IPS-20b (cell line): ENCODE measurements around the gene NOTUM.

Experiments
- H3K27ac ChIP-seq: one replicate; pipeline ENCODE4 v1.5.1; 2013; ENCODE audit warnings: low read length
- H3K27me3 ChIP-seq: 2 replicates; pipeline ENCODE4 v1.6.1; 2013; ENCODE audit warnings: mild to moderate bottlenecking, low read length, inconsistent platforms; ENCODE audit not compliant: insufficient read depth
- H3K36me3 ChIP-seq: 2 replicates; pipeline ENCODE4 v1.6.1; 2013; ENCODE audit warnings: low read depth, mild to moderate bottlenecking, inconsistent platforms, low read length, moderate library complexity; ENCODE audit not compliant: insufficient read depth
- H3K4me1 ChIP-seq: 2 replicates; pipeline ENCODE4 v1.6.1; 2013; ENCODE audit warnings: mild to moderate bottlenecking, control low read depth, inconsistent platforms, low read length, moderate library complexity; ENCODE audit not compliant: insufficient read depth
- H3K4me3 ChIP-seq: 2 replicates; pipeline ENCODE4 v1.5.1; 2013; ENCODE audit warnings: mild to moderate bottlenecking, low read length, inconsistent platforms
- H3K9ac ChIP-seq: 2 replicates; pipeline ENCODE4 v1.6.1; 2013; ENCODE audit warnings: low read depth, mild to moderate bottlenecking, inconsistent platforms, low read length, moderate library complexity
- H3K9me3 ChIP-seq: 2 replicates; pipeline ENCODE4 v1.6.1; 2013; ENCODE audit warnings: mild to moderate bottlenecking, low read depth, low read length, inconsistent platforms; ENCODE audit not compliant: insufficient read depth

The NOTUM gene

DNA sequence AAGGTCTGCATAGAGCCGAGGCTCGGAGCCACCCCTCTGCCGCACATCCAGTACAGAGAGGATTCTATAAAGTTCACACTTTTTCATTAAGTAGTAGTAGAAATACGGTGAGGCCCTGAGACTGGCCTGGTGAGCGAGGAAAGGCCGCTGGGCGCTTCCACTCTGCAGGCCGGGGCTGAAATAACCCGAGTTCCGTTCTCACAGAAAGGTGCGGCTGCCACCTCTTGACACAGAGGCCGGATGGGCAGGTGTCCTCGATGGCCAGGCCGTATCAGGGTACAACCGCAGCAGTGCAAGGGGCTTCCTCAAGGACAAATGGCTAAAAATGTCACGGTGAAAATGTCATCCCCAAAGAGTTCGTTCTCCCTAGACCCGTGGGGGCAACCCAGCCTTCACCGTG, 49.0 kb downstream of the NOTUM start:
- H3K9ac ChIP-seq = no peak overlapping the region
- H3K9me3 ChIP-seq = no peaks in the 10 kb centered on the region
- H3K36me3 ChIP-seq = peaks cover 36% of the 10 kb centered on the region
- H3K4me1 ChIP-seq = peaks cover 3% of the 10 kb centered on the region; the same call in 1 of the 2 replicates
- peak overlapping the region; percentile 56; the same call in 1 of the 2 replicates for H3K4me3 ChIP-seq
- H3K27me3 ChIP-seq = peaks cover 6% of the 10 kb centered on the region; the same call in 1 of the 2 replicates
- H3K27ac ChIP-seq = no peak overlapping the region

DNA sequence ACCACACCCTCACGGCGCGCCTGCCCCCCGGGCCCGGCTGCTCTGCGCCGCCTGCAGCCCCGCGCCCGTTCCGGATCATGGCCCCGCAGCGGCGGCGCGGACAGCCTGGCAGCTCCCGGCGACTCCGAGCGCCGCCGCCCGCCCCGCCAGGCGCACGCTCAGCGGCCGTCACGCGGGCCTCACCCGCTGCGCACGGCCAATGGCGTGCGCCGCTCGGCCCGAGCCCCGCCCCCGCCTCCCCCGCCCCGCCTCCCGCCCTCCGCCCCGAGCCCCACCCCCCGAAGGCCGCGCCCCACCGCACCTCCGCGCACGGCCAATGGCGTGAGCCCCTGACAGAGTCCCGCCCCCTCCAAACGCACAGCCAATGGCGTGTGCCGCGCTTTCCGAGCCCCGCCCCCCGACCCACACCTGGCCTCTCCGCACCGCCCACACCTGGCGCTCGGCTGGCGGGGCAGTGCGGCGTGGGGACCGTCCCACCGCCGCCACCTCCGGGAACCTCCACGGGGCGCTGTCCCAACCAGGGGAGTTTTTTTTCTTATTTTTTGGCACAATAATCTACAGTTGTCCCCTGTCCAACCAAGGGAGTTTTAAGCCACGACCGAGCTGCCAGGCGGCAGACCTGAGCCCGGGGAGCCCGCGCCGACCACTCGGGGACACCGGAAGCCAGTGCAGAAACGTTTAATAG, 49.6 kb downstream of the NOTUM start, which contains the start of gene PCYT2:
Gene PCYT2 (minus strand): TSS at position 123 of the 685 bp plus-strand sequence. CDS start 44 bp downstream, at position 79.
- Histone ChIP-seq H3K27me3 (peaks cover 6% of the 10 kb centered on the region; the same call in 1 of the 2 replicates), H3K27ac (no peak within 1 kb of the TSS), H3K4me3 (peak within 1 kb of the TSS; percentile 82), H3K4me1 (no peaks in the 10 kb centered on the region), H3K9me3 (no peaks in the 10 kb centered on the region), H3K9ac (peak within 1 kb of the TSS; percentile 68), H3K36me3 (peaks cover 36% of the 10 kb centered on the region)

DNA sequence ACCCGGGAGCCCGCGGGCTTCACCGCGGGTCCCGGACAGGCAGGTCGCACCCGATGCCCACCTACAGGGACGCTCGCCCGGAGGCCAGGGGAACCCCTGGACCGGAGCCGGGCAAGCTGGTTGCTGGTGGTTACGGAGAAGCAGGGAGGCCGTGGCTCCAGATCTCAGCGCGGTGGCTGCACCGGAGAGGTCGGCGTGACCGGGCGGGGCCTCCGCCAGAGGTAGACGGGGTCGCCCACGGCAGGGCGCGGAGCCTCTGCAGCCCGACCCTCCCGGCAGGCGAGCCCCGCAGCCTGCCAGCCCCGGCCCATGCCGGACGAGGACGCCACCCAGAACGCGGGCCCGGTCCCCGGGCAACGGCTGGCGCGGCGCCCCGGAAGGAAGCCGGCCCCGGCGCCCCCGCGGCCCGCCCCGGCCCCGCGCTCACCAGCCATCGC, 50.1 kb downstream of the NOTUM start:
- Histone ChIP-seq H3K27me3 (peaks cover 6% of the 10 kb centered on the region; the same call in 1 of the 2 replicates), H3K9ac (peak overlapping the region; percentile 68), H3K9me3 (no peaks in the 10 kb centered on the region), H3K36me3 (peaks cover 36% of the 10 kb centered on the region), H3K4me1 (no peaks in the 10 kb centered on the region), H3K27ac (no peak overlapping the region), H3K4me3 (peak overlapping the region; percentile 82)

DNA sequence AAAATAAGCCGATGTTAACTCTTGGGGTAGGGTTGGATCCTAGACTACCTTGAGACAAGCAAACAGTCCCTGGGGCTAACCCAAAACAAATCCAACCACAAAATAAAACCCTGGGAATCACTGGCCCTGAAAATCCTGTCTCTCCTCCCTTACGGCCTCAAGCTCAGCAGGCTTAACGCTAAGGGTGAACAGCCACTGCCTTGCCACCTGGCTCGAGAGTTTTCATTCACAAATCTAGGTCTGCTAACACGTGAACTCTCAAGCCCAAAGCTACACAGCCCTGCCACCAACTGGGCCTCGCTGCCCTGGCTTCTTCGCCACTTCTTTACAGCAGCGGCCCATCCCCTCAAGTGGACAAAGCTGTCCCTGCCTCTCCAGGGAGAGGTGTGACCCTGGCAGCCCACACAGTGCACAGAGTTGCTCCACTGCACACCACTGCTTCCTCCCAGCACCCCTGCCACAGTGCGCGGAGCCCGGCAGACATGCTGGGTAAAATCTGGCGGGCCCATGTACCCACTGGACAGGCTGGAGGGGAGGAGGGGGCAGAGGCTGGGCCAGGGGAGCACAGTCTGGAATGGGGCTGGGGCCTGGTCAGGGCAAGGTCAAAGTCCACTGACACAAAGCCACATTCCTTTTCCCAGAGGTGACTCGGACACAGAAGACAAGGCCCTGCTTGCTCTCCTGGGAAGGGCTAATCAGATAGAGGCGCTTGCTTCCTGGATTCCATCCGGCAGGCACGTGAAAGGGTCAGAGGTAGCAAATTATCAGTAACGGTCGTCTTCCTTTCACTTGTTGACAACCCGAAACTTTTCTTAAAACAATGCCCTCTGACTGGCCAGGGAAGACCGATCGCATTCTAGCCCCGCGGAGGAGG, 50.8 kb downstream of the NOTUM start:
- H3K4me3 ChIP-seq = peak overlapping the region; percentile 82
- H3K4me1 ChIP-seq = no peaks in the 10 kb centered on the region
- H3K27me3 ChIP-seq = peaks cover 6% of the 10 kb centered on the region; the same call in 1 of the 2 replicates
- H3K27ac ChIP-seq = no peak overlapping the region
- H3K9me3 ChIP-seq = no peaks in the 10 kb centered on the region
- peak overlapping the region; percentile 68; the same call in 1 of the 2 replicates for H3K9ac ChIP-seq
- peaks cover 32% of the 10 kb centered on the region for H3K36me3 ChIP-seq

DNA sequence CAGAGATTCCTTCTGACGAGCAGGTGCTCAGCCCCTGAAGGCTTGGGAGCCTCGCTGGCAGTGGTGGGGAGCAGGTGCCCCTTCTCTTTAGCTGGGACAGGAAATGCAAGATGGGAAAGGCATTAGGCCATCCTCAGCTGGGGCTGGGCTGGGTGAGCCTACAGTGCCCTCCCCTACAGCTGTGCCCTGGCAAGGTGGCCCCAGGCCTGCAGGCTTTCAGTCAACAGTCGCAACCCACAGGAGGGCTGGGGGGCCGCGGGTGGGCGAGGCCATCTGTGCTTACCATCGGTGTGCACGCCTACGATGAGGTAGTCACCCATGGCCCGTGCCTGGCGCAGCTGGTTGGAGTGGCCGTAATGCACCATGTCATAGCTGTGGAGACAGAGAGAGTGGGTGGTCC, 51.8 kb downstream of the NOTUM start:
- H3K27ac ChIP-seq = no peak overlapping the region
- H3K27me3 ChIP-seq = peaks cover 6% of the 10 kb centered on the region; the same call in 1 of the 2 replicates
- H3K9me3 ChIP-seq = no peaks in the 10 kb centered on the region
- no peak overlapping the region for H3K9ac ChIP-seq
- no peak overlapping the region for H3K4me3 ChIP-seq
- peaks cover 22% of the 10 kb centered on the region for H3K36me3 ChIP-seq
- no peaks in the 10 kb centered on the region for H3K4me1 ChIP-seq

DNA sequence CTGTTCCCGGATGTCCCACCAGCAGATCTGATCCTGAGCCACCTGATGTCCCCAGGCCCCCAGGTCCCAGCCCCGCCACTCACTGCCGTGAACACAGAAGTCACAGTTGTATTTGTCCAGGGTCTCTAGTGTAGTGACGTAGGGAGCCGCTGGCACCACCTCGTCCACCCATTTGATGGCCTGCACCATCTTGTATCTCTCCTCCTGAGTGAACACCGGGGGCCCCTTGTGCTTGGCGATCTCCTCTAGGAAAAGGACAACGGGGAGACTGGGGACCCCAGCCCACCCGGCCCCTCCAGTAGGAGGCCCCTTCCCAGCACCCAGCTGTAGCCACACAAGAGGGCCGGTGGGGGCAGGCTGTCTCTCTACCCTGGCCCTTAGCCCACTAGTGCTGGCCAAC, 52.2 kb downstream of the NOTUM start:
- peaks cover 6% of the 10 kb centered on the region; the same call in 1 of the 2 replicates for H3K27me3 ChIP-seq
- H3K4me1 ChIP-seq = no peaks in the 10 kb centered on the region
- H3K4me3 ChIP-seq = no peak overlapping the region
- H3K36me3 ChIP-seq = peaks cover 18% of the 10 kb centered on the region; the same call in 1 of the 2 replicates
- H3K27ac ChIP-seq = no peak overlapping the region
- no peaks in the 10 kb centered on the region for H3K9me3 ChIP-seq
- no peak overlapping the region for H3K9ac ChIP-seq

DNA sequence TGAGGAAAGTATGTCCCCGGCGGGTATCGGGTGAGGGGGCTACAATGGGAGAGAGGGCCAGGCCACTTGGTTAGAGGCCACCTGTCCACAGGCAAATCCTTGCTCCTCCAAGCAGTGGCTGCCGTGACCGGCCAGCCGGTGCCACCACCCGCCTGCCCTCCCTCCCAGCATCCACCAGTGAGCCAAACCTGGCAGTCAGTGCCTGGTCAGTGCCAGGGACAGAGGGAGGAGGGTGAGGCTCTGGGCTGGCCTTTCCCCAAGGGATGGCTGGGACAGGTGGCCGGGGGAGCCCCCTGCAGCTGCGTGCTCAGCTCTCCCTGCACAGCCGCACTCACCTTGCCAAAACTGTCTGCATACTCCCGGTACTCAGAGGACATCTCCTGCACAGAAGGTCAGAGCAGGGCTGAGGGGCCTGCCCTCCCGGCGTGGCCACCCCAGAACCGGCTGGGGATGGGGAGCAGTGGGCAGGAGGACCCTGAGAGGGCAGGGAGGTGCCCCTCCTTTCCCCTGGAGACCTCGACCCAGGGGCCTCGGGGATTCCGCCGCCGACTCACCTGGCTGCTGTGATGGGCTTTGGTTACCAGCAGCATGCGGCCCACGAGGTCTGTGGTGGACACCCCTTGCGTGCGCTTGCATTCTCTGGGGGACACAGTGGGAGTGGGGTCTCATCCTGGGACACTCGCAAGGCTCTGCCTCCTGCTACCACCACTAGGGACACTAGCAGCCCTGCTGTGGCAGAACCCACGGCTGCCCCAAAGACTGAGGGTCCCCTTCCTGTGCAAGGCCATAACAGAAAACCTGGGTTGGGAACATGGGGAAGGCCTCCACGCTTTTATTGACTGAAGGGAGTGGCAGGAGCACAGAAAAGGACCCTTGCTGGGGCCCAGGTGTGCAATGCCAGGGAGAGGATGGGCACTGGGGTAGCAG, 53.5 kb downstream of the NOTUM start:
- Histone ChIP-seq H3K9me3 (no peaks in the 10 kb centered on the region), H3K27ac (no peak overlapping the region), H3K4me1 (no peaks in the 10 kb centered on the region), H3K27me3 (peaks cover 13% of the 10 kb centered on the region), H3K9ac (no peak overlapping the region), H3K4me3 (no peak overlapping the region), H3K36me3 (0 out of 2 replicates have a peak, but pooled peaks cover 7% of the 10 kb centered on the region)

DNA sequence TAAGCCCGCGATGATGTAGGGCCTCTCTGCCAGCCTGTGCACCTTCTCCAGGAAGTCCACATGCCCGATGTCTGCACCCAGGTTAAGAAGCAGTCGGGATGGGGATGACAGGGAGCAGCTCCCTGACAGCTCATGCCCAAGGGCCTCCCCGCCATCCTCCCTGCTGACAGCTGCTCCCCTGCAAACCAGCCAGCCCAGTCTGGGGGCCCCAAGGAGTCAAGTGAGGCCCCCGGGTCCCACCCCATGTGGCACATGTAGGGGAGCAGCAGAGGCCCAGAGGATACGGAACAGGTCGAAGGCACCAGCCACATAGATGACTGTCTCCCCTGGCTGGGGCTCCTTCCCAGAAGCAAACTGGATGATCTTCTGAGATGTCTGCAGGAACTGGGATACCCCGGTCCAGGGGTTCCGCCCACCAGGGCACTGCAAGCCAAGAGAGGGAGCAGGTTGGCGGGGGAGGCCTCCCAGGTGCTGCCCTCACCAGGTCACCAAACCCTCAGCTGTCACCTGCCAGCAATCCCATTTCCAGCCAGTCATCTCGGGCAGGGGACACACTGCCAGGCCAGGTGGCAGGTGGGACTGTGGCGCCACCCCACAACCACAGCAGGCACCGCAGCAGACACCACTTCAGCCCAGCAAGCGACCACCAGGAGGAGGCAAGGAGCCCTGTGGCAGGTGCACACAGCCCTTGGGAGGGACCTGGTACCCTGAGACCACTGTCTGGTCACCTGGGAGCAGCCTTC, 54.3 kb downstream of the NOTUM start:
- no peaks in the 10 kb centered on the region for H3K4me1 ChIP-seq
- no peak overlapping the region for H3K9ac ChIP-seq
- no peak overlapping the region for H3K27ac ChIP-seq
- H3K36me3 ChIP-seq = 0 out of 2 replicates have a peak, but pooled peaks cover 7% of the 10 kb centered on the region
- no peaks in the 10 kb centered on the region for H3K9me3 ChIP-seq
- peaks cover 20% of the 10 kb centered on the region for H3K27me3 ChIP-seq
- no peak overlapping the region for H3K4me3 ChIP-seq

DNA sequence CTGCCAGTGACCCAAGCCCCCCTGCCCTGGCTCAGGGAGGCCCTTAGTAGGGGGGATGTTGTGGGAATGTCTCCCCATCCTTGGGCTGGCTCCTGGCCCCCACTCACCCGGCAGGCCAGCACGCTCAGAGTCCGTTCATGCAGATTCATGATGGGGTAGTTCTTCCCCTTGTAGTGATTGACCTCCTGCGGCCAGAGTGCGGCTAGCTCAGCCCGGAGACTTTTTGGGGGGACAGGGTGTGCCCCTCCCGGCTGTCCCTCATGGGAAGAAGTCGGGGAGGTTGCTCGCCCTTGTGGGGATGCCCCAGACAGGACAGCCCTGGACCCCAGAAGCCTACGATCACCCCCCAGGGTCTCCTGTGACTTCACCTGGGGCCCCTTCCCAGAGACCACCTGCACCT, 55.0 kb downstream of the NOTUM start:
- no peaks in the 10 kb centered on the region for H3K4me1 ChIP-seq
- no peak overlapping the region for H3K27ac ChIP-seq
- H3K4me3 ChIP-seq = no peak overlapping the region
- peaks cover 26% of the 10 kb centered on the region for H3K27me3 ChIP-seq
- H3K9me3 ChIP-seq = no peaks in the 10 kb centered on the region
- H3K36me3 ChIP-seq = 0 out of 2 replicates have a peak, but pooled peaks cover 7% of the 10 kb centered on the region
- no peak overlapping the region for H3K9ac ChIP-seq

DNA sequence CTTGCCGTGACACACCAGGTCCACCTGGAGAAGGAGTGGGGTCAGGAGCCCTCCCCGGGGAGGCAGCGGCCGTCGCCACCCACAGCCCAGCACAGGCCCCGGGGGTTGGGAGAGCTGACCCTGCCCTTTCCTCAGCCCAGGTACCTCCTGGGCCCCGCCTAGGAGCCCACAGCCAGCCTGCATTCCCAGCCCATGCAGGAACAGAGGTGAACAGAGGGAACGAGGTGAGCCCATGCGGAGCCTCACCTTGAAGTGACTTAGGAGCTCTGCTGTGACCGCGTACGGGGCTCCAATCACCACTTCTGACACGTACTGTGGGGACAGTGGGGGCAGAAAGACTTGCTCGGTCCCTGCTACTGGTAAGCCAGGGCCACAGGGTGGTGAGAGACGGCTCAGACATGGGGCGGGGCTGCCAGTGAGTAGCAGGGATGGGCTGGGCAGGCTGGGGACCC, 55.5 kb downstream of the NOTUM start:
- no peak overlapping the region for H3K4me3 ChIP-seq
- no peak overlapping the region for H3K9ac ChIP-seq

More for the DNA sequence above, 55.5 kb downstream of the NOTUM start:
- H3K4me1 ChIP-seq = no peaks in the 10 kb centered on the region
- no peak overlapping the region for H3K27ac ChIP-seq
- no peaks in the 10 kb centered on the region for H3K9me3 ChIP-seq
- peaks cover 29% of the 10 kb centered on the region for H3K27me3 ChIP-seq
- 0 out of 2 replicates have a peak, but pooled peaks cover 7% of the 10 kb centered on the region for H3K36me3 ChIP-seq
